HG02763 (cell line): ENCODE measurements around the gene SPTBN1.

Source experiments
- ATAC-seq: cut with Tn5 transposase; IDR thresholded peaks from one replicate; pipeline ENCODE4 v1.9.1; 2021; ENCODE audit warnings: mild to moderate bottlenecking, moderate library complexity; ENCODE audit not compliant: unreplicated experiment

SPTBN1 gene

DNA sequence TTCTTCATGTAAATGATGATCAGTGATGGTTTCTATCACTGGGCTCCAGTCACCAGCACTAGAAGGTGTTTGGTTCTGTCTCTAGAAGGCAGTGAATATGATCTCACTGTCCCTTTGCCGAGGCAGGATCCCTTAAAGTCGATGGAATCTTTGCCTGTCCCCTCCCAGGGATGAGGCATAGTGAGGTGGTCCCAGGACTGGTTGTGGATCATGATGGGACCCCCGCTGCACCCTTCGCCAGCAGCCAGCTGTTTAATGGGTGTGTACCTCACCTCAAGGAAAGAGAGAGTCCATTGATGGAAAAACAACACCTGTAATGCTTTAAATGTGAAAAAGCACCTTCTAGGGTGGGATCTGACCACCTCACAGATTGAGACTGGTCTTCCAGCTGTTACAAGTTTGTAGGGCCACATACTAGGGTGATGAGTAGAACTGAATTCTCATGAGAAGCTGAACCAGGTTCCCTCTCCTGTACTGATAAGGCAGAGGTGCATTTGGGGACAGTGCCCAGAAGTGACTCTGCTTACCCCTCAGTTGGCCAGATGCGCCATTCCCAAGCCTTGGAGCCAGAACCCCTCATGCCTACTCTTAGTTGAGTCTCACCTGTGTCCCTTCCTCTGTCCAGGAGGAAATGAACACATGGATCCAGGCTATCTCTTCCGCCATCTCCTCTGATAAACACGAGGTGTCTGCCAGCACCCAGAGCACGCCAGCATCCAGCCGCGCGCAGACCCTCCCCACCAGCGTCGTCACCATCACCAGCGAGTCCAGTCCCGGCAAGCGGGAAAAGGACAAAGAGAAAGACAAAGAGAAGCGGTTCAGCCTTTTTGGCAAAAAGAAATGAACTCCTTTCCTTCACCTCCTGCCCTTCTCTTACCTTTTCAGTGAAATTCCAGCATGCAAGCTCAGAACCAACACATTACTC, 211.9 kb downstream of the SPTBN1 start:
- ATAC-seq = no peak

DNA sequence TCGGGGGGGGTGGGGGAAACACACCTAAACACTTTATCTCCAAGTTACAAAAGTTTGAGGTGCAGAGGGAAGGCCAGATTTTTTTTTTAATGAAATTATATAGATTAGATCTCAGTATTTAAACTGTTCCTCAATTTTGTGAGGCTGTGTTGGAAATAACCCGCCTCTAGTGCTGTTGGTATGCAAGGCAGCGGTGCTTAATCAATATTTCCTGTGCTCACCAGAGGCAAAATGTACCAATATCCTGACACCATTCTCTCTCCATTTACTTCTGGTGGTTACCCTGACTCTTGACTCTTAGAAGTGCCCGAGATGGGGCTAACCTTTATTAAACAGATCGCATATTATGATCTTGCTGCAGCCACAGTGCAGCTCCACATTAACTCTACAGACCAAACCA, 212.6 kb downstream of the SPTBN1 start:
- ATAC-seq = no peak

DNA sequence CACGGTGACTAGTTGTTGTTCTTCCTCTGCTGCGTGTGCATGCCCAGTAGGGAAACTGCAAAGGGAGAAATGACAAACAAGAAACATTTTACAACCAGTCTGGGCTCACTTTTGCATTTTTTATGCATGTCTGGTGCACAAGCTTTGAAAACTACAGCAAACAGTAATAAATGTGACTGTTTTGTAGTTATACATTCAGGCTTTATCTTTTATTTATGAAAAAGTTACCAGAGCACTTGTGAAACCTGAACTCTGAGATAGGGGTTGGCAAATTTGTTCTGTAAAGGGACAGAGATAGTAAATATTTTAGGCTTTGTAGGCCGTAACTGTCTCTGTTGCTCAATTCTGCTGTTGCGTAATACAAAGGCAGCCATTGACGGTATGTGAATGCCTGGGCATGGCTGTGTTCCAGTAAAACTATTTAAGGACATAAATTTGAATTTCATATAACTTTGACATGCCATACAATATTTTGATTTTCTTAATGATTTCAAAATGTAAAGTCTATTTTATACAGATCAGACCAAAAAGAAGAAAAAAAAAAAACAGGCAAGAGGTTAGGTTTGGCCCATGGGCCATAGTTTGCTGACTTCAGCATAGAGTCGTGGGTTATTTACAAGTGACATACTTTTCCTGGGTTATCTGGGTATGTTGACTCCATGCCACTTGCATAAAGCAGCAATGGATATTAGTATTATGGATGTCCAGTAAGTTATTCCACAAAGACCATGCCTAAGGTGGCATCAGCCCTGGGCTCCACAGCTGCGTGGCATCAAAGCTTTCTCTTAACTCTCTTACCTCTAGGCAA, 213.8 kb downstream of the SPTBN1 start:
- ATAC-seq = no peak

DNA sequence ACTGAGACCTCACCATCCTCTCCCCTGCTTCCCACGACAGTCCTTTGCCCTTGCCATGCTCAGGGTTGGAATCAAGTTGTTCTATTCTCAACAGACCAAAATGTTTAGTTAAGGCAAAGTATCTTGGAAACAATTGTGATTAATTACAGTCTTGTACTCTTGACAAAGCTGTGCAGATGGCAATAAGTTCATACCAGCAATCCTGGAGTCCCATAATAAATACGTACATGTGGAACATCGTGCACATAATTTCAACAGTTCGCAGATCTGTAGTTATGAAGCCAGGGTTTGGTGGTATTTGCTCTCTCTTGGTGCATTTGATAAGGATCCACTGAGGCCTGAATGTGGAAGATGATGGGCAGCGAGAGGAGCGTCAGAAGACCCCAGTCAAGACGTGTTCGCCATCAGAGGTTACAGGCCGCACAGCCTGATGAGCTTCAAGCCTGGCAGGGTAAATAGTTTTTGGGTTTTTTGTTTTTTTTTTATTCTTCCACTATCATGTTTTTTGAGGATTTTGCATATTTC, 214.4 kb downstream of the SPTBN1 start:
- no peak for ATAC-seq

DNA sequence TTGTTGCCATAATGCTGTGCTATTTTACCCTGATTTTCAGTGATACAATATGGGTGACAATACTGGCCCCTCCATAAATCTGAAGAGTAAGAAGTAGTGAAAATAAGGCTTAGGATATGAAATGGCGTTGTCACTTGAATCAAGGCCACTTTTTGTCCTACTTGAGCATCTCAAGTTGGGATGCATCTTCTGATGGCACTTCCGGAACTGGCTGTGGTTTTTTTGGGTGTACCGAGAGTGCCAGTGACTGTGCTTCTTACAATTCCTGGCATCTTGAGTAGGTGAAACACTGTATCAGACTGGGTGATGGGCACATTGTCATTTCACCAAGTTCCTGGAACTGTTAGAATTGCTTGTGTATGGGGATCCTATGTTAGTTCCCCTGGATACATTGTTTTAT, 214.9 kb downstream of the SPTBN1 start:
- no peak for ATAC-seq

DNA sequence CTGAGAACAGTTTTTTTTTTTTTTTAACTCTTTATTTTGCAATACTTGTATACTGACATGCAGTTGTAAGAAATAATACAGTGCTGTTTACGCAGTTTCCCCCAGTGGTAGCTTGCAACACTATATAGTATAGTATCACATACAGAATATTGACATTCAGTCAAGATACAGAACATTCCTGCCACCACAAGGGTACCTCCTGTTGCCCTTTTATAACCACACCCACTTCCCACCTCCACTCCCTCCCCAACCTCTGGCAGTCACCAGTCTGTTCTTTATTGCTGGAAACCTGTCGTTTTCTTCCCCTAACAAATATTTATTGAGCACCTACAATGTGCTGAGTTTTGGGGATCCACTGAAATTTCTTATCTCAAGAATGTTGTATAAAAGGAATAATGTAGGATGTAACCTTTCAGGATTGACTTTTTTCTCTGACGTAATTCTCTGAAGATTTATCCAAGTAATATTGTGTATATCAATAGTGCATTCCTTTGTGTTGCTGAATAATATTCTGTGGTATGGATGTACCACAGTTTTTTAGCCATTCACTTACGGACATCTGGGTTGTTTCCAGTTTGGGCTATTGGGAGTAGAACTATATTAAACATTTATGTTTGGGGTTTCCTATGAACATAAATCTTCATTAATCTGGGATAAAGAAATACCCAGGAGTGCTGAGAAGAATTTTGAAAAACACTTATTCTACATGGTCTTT, 215.9 kb downstream of the SPTBN1 start:
- ATAC-seq = no peak

DNA sequence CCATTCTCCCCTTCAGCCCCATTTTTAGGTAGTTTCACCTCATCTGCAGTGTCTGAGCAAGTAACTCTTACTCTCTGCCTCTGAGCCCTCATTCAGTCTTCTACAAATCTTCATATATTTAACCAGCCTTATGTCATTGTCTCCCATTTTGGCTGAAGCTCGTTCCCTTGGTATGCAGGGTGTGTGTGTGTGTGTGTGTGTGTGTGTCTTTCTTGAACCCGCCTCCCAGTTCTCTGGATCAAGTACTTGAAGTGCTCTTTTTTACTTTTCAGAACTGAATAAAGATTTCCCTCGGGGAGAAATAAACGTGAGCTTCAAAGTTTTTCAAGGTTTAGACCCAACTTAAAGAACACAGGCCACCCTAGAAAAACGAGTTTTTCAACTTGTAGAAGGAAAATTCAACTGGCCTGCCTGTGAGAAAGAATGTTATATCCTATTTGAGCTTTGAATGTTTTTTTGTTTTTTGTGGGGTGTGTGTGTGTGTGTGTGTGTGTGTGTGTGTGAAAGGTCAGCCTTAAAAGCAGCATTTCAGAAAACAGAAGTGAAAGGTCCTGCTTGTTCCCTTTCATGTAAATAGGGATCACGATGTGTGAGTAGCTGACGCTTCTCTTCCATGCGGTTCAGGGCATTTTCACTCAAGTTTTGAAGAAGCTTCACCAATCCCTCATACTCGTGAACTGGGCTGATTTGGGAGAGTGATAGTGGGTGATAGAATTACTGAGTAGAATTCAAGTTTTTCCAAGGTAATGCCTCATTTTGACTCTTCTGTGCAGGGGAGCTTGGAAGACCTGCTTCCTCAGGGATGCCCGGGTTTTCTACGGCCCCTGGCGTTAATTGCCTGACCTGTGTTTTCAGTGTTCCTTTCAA, 216.7 kb downstream of the SPTBN1 start:
- peak; percentile 53 for ATAC-seq

DNA sequence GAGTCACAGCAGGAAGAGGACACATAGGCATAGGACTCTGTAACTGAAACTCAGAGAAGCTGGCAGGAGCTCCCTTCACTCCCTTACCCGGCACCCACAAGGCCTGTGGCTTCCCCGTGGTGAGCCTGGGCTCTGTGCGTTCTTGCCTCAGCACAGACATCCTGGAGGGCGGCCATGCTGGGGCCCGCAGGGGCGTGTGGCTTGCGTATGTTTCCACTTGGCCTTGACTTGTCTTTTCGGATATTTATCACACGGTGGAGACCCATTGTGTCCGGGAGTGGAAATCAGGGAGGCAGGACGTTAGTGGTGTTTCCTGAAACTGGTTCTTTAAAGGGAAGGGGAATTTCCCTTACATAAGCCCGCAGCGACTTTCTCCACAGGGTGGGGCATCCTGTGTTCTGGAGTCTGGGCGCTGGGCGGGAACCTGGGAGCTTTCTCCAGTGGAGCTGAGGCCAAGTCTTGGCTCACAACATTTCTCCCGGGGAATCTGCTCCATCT, 217.4 kb downstream of the SPTBN1 start:
- peak; percentile 43 for ATAC-seq

DNA sequence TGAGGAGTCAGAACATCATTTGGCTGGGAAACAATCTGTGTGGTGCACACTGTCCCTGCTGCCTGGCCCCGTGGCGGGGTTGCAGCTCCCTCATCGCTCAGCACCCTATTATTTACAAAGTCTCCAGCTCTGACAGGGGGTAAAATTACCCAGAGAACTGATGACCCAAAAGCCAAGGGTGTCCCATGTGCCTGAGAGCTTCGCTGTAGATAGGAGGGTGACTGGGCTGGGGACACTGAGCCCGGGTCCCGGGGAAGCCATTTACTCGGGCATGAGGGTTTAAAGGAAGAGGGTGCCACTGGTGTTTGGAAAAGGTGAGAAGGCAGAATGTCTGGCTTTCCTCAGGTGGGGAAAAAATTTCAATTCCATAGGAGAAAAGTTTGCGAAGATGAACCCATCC, 219.2 kb downstream of the SPTBN1 start:
- ATAC-seq = no peak

DNA sequence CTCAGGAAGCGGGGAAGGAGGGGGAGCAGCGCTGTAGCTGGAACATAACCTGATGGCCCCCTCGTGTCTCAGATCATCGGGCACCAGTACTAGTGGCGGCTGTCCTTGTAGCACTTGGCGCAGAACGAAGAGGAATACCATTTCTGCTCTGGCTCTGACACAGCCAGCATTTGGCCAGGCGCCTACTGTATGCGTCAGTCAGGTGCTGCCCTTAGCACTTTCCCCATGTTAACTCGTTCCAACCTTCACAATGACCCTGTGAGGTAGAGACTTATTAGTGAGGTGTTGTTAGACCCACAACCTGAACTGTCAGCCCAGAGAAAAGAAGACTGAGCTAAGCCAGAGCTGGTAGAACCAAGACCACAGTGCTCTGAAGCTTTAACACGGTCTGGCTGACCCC, 219.6 kb downstream of the SPTBN1 start:
- no peak for ATAC-seq

DNA sequence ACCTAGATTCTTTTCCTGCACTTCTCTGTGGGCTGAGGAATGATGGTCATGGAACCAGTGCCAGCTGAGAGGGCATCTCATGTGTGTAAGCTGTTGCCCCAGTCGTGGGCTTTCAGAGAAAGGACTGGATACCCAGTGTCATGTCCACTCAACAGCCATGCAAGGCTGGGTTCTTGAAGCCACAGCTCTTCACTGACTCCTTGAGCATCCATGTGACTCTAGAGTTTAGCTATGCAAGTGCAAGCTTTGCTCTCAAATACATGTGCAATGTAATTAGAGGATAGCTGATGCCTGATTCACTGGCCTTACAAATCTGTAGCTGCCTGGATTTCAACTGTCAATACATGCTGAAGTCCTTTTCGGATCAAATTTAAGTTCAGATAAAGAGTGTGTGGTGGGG, 220.5 kb downstream of the SPTBN1 start:
- no peak for ATAC-seq

DNA sequence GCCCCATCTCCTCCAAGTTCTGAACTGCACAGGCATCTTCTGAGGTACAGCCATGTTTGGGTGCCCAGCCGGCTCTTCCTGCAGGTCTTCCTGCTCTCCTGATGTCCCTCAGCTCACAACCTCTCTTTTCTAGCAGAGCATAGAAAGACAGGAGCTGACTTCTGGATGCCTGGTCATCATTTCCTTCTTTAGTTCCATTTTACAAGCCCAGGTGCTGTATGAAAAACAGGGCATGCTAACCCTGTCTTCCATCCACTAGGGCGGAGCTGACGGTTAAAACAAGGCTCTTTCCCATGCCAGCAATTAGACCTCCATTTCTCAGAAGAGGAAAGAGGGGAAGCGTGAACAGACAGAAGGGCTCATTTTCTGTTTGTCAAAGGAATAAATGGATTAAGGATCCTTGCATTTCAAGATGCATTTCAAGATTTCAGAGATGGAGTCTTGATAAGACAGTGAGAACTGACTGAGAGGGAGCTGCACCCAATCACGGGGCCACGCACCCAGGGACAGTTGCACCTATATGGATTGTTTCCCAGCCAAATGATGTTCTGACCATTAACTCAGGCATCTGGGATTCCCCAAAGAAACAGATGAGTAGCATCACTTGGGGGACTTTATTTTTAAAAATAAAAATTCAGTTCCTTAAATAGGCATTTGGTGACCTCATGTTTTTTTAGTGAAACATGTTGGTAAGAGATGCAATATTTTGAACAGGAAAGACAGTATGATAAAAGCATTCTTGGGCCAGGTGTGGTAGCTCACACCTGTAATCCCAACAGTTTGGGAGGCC, 221.5 kb downstream of the SPTBN1 start:
- no peak for ATAC-seq

DNA sequence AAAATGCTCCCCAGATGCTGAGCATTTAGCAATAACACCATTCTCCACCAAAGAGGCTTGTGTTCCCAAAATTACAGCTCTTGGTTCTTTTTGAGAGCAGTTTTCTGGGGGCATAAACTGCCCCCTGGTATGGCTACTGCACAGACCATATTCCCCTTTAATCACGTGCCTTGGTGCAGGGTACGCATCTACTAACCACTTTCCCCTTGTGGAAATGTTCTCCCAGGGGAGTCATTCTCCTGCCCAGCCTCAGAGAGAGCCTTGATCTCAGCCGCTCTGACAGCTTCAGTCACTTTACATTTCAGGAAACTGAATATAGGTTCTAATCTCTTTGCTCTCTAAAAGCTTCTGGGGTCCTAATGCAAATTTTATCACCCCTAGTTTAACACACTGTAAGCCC, 222.6 kb downstream of the SPTBN1 start:
- ATAC-seq = no peak

DNA sequence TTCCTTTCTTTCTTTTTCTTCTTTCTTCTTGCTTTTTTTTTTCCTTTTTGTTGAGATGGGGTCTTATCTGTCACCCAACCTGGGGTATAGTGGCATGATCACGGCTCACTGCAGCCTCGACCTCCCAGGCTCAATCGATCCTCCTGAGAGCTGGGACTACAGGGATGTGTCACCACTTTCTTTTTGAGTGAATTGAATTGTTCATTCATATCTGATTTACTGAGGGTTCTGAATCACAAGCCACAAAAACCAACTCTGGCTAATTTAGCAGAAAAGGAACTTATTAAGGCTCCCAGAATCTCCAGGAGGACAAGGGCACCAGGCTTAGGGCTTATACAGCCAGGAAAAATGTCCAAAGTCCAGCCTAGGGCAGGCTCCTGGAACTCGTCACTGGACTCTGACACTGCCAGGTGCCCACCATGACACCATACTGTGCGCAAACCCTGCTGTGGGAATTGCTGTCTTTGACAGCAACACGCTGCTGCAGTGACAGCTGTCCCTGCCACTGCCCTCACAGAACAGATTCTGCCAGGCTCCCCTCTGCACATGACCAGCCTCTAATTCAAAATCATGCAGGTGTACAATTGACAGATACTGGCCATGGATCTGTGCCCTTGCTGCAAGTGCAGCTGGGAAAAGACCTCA, 224.4 kb downstream of the SPTBN1 start:
- peak; percentile 68 for ATAC-seq

DNA sequence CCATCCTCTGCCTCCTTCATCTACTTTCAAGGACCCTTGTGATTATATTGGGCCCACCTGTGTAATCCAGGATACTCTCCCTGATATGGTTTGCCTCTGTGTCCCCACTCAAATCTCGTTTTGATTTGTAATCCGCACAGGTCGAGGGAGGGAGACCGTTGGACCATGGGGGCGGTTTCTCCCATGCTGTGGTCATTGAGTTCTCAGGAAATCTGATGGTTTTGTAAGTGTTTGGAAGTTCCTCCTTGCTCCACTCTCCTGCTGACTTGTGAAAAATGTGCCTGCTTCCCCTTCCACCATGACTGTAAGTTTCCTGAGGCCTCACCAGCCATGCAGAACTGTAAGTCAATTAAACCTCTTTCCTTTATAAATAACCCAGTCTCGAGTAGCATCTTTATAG, 225.3 kb downstream of the SPTBN1 start:
- ATAC-seq = no peak

DNA sequence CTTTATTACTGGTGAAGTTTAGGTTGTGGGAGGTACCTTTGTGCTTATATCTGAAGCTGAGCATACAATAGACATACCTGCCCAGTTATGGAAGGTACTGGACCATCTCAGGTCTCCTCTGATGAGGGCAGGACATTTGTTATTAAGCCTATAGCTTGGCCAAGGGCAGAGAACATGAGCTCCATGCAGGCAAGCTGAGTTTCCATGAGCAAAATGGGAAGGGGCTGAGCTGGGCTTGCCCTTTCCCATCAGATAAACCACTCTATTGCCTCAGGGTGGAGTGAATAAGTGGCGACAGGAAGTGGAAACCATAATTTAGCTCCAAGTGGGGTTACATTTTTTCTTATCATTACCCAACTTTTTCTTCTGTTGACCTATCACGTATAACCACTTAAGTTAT, 227.5 kb downstream of the SPTBN1 start:
- ATAC-seq = no peak

DNA sequence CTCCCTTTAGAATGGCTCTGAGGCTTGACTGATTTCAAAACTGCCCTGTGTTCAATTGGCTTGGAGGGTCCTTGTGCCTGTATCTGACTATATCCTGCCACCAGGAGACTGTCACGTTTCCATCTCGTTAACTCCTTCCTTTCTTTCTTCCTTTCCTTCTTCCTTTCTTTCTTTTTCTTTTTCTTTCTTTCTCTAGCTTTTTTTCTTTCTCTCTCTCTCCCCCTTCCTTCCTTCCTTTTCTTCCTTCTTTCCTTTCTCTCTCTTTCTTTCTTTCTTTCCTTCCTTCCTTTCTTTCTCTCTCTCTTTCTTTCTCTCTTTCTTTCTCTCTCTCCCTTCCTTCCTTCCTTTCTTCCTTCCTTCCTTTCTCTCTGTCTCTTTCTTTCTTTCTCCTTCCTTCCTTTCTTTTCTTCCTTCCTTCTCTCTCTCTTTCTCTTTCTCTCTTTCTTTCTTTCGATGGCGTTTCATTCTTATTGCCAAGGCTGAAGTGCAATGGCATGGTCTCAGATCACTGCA, 229.2 kb downstream of the SPTBN1 start:
- no peak for ATAC-seq

DNA sequence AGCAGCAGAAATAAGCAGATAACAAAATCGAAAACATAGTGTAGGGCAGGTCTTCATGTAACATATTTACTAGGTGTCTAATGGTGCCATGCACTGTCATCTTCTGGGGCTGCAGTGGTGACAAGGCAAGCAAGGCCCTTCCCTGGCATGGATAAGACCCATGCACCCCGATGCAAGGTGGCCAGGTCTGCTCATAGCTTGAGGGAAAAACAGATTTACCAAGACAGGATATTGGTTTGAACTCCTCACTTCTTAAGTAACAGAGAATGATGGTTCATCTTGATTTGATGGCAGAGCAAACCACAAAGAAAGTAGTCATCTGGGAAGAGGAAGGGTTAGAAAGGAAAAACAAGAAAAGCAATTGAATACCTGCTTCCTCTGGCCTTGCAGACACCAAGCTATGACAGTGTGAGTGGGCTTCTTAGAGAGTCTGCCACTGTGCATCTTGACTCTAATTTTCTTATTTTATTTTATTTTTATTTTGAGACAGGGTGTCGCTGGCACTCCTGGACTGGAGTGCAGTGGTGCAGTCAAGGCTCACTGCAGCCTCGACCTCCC, 231.5 kb downstream of the SPTBN1 start:
- ATAC-seq = no peak
